HEK293 (cell line): Measurements from ENCODE around the gene PER1.

ENCODE experiments used
- GFI1B ChIP-seq: fragments of 450-650 bp; formaldehyde crosslinking; IDR thresholded peaks from 2 replicates; pipeline ENCODE4 v1.5.1; 2016; ENCODE audit warnings: missing biosample characterization, missing genetic modification characterization
- GLIS1 ChIP-seq: fragments of 450-650 bp; formaldehyde crosslinking; IDR thresholded peaks from 2 replicates; pipeline ENCODE4 v1.5.1; 2016; ENCODE audit warnings: missing biosample characterization, missing genetic modification characterization
- HOXA7 ChIP-seq: sonication (generic); formaldehyde crosslinking; IDR thresholded peaks from 2 replicates; pipeline ENCODE4 v1.8.1; 2022; ENCODE audit warnings: missing genetic modification reagents, borderline replicate concordance
- IKZF3 ChIP-seq: fragments of 450-650 bp; IDR thresholded peaks from 2 replicates; pipeline ENCODE4 v1.5.0; 2018; ENCODE audit warnings: missing biosample characterization, mild to moderate bottlenecking, missing genetic modification characterization, moderate library complexity
- MEIS1 ChIP-seq: sonication (generic); formaldehyde crosslinking; IDR thresholded peaks from 2 replicates; pipeline ENCODE4 v1.8.1; 2022; ENCODE audit warnings: missing genetic modification reagents, mild to moderate bottlenecking, borderline replicate concordance
- MYNN ChIP-seq: fragments of 450-650 bp; formaldehyde crosslinking; IDR thresholded peaks from 2 replicates; pipeline ENCODE4 v1.5.1; 2016; ENCODE audit warnings: missing biosample characterization, missing genetic modification characterization, borderline replicate concordance
- OSR2 ChIP-seq: fragments of 450-650 bp; formaldehyde crosslinking; IDR thresholded peaks from 2 replicates; pipeline ENCODE4 v1.5.1; 2016; ENCODE audit warnings: missing biosample characterization, missing genetic modification characterization
- PRDM10 ChIP-seq: fragments of 450-650 bp; formaldehyde crosslinking; IDR thresholded peaks from 2 replicates; pipeline ENCODE4 v1.5.1; 2016; ENCODE audit warnings: missing biosample characterization, missing genetic modification characterization
- SP2 ChIP-seq: fragments of 450-650 bp; formaldehyde crosslinking; IDR thresholded peaks from 2 replicates; pipeline ENCODE4 v1.5.1; 2016; ENCODE audit warnings: missing biosample characterization, missing genetic modification characterization
- TCF7L2 ChIP-seq: IDR thresholded peaks from 2 replicates; pipeline ENCODE4 v1.6.1; 2011; ENCODE audit warnings: low read depth, mild to moderate bottlenecking, inconsistent platforms, low read length, moderate library complexity, borderline replicate concordance
- ZBTB1 ChIP-seq: fragments of 450-650 bp; formaldehyde crosslinking; IDR thresholded peaks from 2 replicates; pipeline ENCODE4 v1.5.1; 2016; ENCODE audit warnings: missing biosample characterization, missing genetic modification characterization
- ZBTB21 ChIP-seq: fragments of 450-650 bp; formaldehyde crosslinking; IDR thresholded peaks from 2 replicates; pipeline ENCODE4 v1.5.1; 2017; ENCODE audit warnings: missing biosample characterization, missing genetic modification characterization
- ZNF10 ChIP-seq: fragments of 450-650 bp; formaldehyde crosslinking; IDR thresholded peaks from 2 replicates; pipeline ENCODE4 v1.5.1; 2017; ENCODE audit warnings: missing biosample characterization, missing genetic modification characterization
- ZNF132 ChIP-seq: fragments of 450-650 bp; formaldehyde crosslinking; IDR thresholded peaks from 2 replicates; pipeline ENCODE4 v1.5.1; 2017; ENCODE audit warnings: missing biosample characterization, missing genetic modification characterization, borderline replicate concordance
- ZNF211 ChIP-seq: fragments of 450-650 bp; formaldehyde crosslinking; IDR thresholded peaks from 2 replicates; pipeline ENCODE4 v1.5.1; 2016; ENCODE audit warnings: low read depth, missing biosample characterization, missing genetic modification characterization
- ZNF23 ChIP-seq: fragments of 450-650 bp; formaldehyde crosslinking; IDR thresholded peaks from 2 replicates; pipeline ENCODE4 v1.5.1; 2016; ENCODE audit warnings: missing biosample characterization, missing genetic modification characterization, borderline replicate concordance
- ZNF280D ChIP-seq: fragments of 450-650 bp; formaldehyde crosslinking; IDR thresholded peaks from 2 replicates; pipeline ENCODE4 v1.5.1; 2016; ENCODE audit warnings: missing biosample characterization, missing genetic modification characterization
- ZNF513 ChIP-seq: fragments of 450-650 bp; IDR thresholded peaks from 2 replicates; pipeline ENCODE4 v1.5.1; 2018; ENCODE audit warnings: missing biosample characterization, missing genetic modification characterization
- ZNF571 ChIP-seq: fragments of 450-650 bp; formaldehyde crosslinking; IDR thresholded peaks from 2 replicates; pipeline ENCODE4 v1.5.0; 2017; ENCODE audit warnings: missing biosample characterization, missing genetic modification characterization
- ZNF610 ChIP-seq: fragments of 450-650 bp; formaldehyde crosslinking; IDR thresholded peaks from 2 replicates; pipeline ENCODE4 v1.5.1; 2016; ENCODE audit warnings: missing biosample characterization, missing genetic modification characterization, borderline replicate concordance
- ZNF626 ChIP-seq: fragments of 450-650 bp; sonication (Bioruptor Pico); formaldehyde crosslinking; IDR thresholded peaks from 2 replicates; pipeline ENCODE4 v1.5.1; 2018; ENCODE audit warnings: missing biosample characterization, missing genetic modification characterization, inconsistent platforms
- ZNF629 ChIP-seq: fragments of 450-650 bp; formaldehyde crosslinking; IDR thresholded peaks from 2 replicates; pipeline ENCODE4 v1.5.1; 2017; ENCODE audit warnings: missing biosample characterization, missing genetic modification characterization
- ZNF654 ChIP-seq: fragments of 450-650 bp; formaldehyde crosslinking; IDR thresholded peaks from 2 replicates; pipeline ENCODE4 v1.5.1; 2016; ENCODE audit warnings: low read depth, missing biosample characterization, missing genetic modification characterization
- ZNF76 ChIP-seq: fragments of 450-650 bp; formaldehyde crosslinking; IDR thresholded peaks from 2 replicates; pipeline ENCODE4; 2016; ENCODE audit warnings: low read depth, missing biosample characterization, missing genetic modification characterization, borderline replicate concordance
- TF ChIP-seq, protein P1 (sequence below): fragments of 450-650 bp; IDR thresholded peaks from 2 replicates; pipeline ENCODE4 v1.5.1; 2018; ENCODE audit warnings: missing biosample characterization, mild to moderate bottlenecking, missing genetic modification characterization
- TF ChIP-seq, protein P2 (sequence below): fragments of 450-650 bp; formaldehyde crosslinking; IDR thresholded peaks from 2 replicates; pipeline ENCODE4 v1.5.1; 2016; ENCODE audit warnings: missing biosample characterization, missing genetic modification characterization
- TF ChIP-seq, protein P3 (sequence below): fragments of 450-650 bp; formaldehyde crosslinking; IDR thresholded peaks from 2 replicates; pipeline ENCODE4 v1.5.1; 2017; ENCODE audit warnings: missing biosample characterization, mild to moderate bottlenecking, missing genetic modification characterization, moderate library complexity

The PER1 gene

DNA sequence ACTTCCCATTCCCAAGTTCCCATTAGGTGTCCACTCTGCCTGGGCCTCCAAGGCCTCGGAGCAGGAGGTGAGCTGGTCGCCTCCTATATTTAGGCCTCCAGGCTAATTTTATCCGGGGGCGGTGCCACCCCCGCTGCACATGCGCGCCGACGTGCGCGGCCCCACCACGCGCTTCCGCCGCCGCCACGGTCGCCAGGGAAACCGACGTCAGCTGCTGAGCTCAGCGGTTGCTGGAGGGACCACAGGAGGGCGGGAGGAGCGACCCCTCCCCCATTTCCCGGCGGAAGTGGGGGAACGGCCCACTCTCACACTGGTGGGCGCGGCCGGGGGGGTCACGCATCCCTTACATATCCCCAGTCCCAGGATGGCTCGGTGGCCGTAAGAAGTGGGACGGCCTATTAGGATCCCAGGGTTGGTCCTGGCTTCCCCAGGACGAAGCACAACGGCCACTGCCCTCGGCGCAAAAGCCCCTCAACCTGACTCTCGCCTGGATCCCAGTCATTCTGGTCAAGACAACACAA, 1.0 kb downstream of the PER1 start (continued):
- TF ChIP-seq, protein P1, sequence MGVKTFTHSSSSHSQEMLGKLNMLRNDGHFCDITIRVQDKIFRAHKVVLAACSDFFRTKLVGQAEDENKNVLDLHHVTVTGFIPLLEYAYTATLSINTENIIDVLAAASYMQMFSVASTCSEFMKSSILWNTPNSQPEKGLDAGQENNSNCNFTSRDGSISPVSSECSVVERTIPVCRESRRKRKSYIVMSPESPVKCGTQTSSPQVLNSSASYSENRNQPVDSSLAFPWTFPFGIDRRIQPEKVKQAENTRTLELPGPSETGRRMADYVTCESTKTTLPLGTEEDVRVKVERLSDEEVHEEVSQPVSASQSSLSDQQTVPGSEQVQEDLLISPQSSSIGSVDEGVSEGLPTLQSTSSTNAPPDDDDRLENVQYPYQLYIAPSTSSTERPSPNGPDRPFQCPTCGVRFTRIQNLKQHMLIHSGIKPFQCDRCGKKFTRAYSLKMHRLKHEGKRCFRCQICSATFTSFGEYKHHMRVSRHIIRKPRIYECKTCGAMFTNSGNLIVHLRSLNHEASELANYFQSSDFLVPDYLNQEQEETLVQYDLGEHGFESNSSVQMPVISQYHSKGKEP (tag by site-specific recombination), result no peak
- TF ChIP-seq ZNF629 (tag by site-specific recombination) (peak; percentile 79), ZBTB21 (tag by site-specific recombination) (no peak), ZNF10 (tag by site-specific recombination) (peak; percentile 49; the same call in 1 of the 2 replicates), SP2 (tag by site-specific recombination) (peak; percentile 80), ZNF610 (tag by site-specific recombination) (no peak), PRDM10 (tag by site-specific recombination) (peak; percentile 71), ZNF280D (tag by site-specific recombination) (no peak), ZNF513 (tag by site-specific recombination) (no peak), IKZF3 (tag by site-specific recombination) (peak; percentile 46; the same call in 1 of the 2 replicates), MEIS1 (no peak), ZNF654 (tag by site-specific recombination) (no peak), GFI1B (tag by site-specific recombination) (no peak), ZNF211 (no peak), HOXA7 (CRISPR knock-in tag) (no peak), ZNF132 (tag by site-specific recombination) (no peak), ZBTB1 (tag by site-specific recombination) (no peak), TCF7L2 (no peak), MYNN (tag by site-specific recombination) (0 out of 2 replicates have a peak, but pooled peaks have one; percentile 48), ZNF626 (tag by site-specific recombination) (no peak), ZNF76 (no peak), OSR2 (no peak), GLIS1 (peak; percentile 71; the same call in 1 of the 2 replicates), ZNF571 (tag by site-specific recombination) (no peak), ZNF23 (tag by site-specific recombination) (no peak)
- TF ChIP-seq, protein P2, sequence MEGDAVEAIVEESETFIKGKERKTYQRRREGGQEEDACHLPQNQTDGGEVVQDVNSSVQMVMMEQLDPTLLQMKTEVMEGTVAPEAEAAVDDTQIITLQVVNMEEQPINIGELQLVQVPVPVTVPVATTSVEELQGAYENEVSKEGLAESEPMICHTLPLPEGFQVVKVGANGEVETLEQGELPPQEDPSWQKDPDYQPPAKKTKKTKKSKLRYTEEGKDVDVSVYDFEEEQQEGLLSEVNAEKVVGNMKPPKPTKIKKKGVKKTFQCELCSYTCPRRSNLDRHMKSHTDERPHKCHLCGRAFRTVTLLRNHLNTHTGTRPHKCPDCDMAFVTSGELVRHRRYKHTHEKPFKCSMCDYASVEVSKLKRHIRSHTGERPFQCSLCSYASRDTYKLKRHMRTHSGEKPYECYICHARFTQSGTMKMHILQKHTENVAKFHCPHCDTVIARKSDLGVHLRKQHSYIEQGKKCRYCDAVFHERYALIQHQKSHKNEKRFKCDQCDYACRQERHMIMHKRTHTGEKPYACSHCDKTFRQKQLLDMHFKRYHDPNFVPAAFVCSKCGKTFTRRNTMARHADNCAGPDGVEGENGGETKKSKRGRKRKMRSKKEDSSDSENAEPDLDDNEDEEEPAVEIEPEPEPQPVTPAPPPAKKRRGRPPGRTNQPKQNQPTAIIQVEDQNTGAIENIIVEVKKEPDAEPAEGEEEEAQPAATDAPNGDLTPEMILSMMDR (tag by site-specific recombination), result no peak
- TF ChIP-seq, protein P3, sequence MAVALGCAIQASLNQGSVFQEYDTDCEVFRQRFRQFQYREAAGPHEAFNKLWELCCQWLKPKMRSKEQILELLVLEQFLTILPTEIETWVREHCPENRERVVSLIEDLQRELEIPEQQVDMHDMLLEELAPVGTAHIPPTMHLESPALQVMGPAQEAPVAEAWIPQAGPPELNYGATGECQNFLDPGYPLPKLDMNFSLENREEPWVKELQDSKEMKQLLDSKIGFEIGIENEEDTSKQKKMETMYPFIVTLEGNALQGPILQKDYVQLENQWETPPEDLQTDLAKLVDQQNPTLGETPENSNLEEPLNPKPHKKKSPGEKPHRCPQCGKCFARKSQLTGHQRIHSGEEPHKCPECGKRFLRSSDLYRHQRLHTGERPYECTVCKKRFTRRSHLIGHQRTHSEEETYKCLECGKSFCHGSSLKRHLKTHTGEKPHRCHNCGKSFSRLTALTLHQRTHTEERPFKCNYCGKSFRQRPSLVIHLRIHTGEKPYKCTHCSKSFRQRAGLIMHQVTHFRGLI (tag by site-specific recombination), result no peak
